ENCODE results near the gene SHH.

GRCh38 chr7:155852426-155853301 is 40.4 kb upstream of the SHH start:
- TF ChIP-seq CTCF (conservative IDR thresholded peaks at IDR 0.05) (no peak), ZFX (IDR thresholded peaks at IDR 0.05) (no peak)

Measured in C4-2B (cell line).